Measurements from ENCODE around the gene ARFGEF2.
A peak's percentile ranks its signal among the peaks of the same experiment; 100 is the strongest.
"Not testable (repeated sequence)": the region's sequence is repeated elsewhere in the genome, so short reads cannot be mapped to it uniquely, and the experiment has no call there.

The ARFGEF2 gene

DNA sequence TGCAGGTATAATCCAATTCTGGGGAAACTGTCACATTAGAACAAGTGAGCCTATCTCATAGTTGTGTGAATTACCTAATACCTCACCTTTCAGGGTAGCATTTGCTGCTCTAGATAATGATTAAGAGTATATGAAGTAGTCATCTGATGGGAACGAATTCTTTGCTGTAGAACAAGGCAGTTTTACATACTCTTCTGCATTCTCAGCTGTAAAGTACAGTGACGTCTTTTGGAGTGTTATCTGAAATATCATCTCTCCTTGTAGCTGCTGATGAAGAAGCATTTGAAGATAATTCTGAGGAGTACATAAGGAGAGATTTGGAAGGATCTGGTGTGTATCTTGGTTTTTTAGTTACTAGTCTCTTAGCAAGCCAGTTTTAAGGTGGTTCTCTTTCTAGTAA is 153.0 kb downstream of the ARFGEF2 start:
- peaks cover 65% of the 10 kb centered on the region for H3K36me3 Mint-ChIP-seq (ENCODE audit: low read depth)
- no peak overlapping the region for H3K4me3 Mint-ChIP-seq
- H3K4me1 Mint-ChIP-seq (ENCODE audit: low read depth) = no peaks in the 10 kb centered on the region
- H3K27me3 Mint-ChIP-seq = no peaks in the 10 kb centered on the region
- no peaks in the 10 kb centered on the region for H3K9me3 Mint-ChIP-seq
- H3K27ac Mint-ChIP-seq = peak overlapping the region; percentile 36

DNA sequence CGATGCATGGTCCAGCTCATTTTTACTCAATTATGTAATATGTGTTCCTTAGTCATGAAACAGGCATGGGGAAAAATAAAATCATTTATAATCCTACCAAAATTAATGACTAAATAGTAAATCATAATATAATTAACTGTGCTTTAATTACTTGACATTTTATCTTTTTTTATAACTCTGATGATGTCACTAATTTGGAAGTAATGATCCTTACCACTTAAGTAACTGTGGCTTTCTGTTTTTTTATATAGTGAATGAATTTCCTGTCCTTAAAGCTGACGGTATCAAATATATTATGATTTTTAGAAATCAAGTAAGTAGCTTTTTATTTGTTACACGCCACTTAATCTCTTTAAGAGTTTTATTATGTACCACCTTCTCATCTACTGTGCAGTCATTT is 156.8 kb downstream of the ARFGEF2 start:
- Mint-ChIP-seq H3K27me3 (no peaks in the 10 kb centered on the region), H3K4me3 (no peak overlapping the region), H3K4me1 (ENCODE audit: low read depth) (no peaks in the 10 kb centered on the region), H3K36me3 (ENCODE audit: low read depth) (peaks cover 61% of the 10 kb centered on the region), H3K9me3 (no peaks in the 10 kb centered on the region), H3K27ac (no peak overlapping the region)

DNA sequence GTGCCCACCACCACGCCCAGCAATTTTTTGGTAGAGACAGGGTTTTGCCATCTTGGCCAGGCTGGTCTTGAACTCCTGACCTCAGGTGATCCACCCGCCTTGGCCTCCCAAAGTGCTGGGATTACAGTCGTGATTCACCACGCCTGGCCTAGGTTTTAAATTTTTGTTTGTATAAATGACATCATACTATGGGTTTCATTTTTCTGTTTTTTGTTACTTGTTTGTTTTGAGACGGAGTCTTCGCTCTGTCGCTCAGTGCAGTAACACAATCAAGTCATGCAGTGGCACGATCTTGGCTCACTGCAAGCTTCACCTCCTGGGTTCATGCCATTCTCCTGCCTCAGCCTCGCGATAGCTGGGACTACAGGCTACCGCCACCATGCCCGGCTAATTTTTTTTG is 160.8 kb downstream of the ARFGEF2 start:
- not testable (repeated sequence) for H3K27me3 Mint-ChIP-seq, H3K4me3 Mint-ChIP-seq
- H3K36me3 Mint-ChIP-seq (ENCODE audit: low read depth) = peaks cover 66% of the 10 kb centered on the region

More for the DNA sequence above, 160.8 kb downstream of the ARFGEF2 start:
- H3K27ac Mint-ChIP-seq; H3K9me3 Mint-ChIP-seq; H3K4me1 Mint-ChIP-seq (ENCODE audit: low read depth): not testable (repeated sequence)
